Spinal cord (tissue), 10 donors: ENCODE measurements around the gene LRTM2. TPM values are rescaled to one million over a fixed set of nuclear protein-coding genes. Genes with fewer than 3 reads are reported as not detected.
A peak's percentile ranks its signal among the peaks of the same experiment; 100 is the strongest.

Experiments used
- DNase-seq, 6 donors: peaks; one replicate each; pipeline versions ENCODE4 v3.0.0 to v3.0.0-alpha.2; 2013 to 2015; ENCODE audit warnings: low spot score in 6 of 6, low read depth in 4 of 6
- H3K27ac ChIP-seq: one replicate; pipeline ENCODE4 v1.5.1; 2013; ENCODE audit warnings: low read depth, low read length, control low read depth
- H3K27me3 ChIP-seq: one replicate; pipeline ENCODE4 v1.6.1; 2013; ENCODE audit warnings: low read length; ENCODE audit not compliant: control insufficient read depth, insufficient read depth
- H3K36me3 ChIP-seq: one replicate; pipeline ENCODE4 v1.6.1; 2013; ENCODE audit warnings: low read length; ENCODE audit not compliant: control insufficient read depth, insufficient read depth
- H3K4me1 ChIP-seq: one replicate; pipeline ENCODE4 v1.6.1; 2013; ENCODE audit warnings: low read length; ENCODE audit not compliant: control insufficient read depth, insufficient read depth
- H3K4me3 ChIP-seq: one replicate; pipeline ENCODE4 v1.5.1; 2013; ENCODE audit warnings: low read depth, low read length, control low read depth
- H3K9me3 ChIP-seq: one replicate; pipeline ENCODE4 v1.6.1; 2013; ENCODE audit warnings: low read length; ENCODE audit not compliant: control insufficient read depth, insufficient read depth
- WGBS: methylation state at CpG from one replicate; pipeline ENCODE4 v1.1.5; 2013; ENCODE audit warnings: missing lambda C conversion rate; ENCODE audit not compliant: insufficient coverage; 5-methylcytosine and 5-hydroxymethylcytosine counted together
- polyA plus RNA-seq, 2 donors: library from polyadenylated mRNA; unstranded; fragments of 120-200 nt; gene quantifications; one replicate each; pipeline ENCODE4 v1.2.1, GENCODE V29; 2013; ENCODE audit not compliant: insufficient read length in 2 of 2
- total RNA-seq, 2 donors: library from RNA; depleted of rRNA in 1 of 2; stranded (reverse); fragments of 120-200 nt in 1 of 2; fragments of >200 nt in 1 of 2; gene quantifications; one replicate each; pipeline versions ENCODE4 v1.2.3 to v1.2.4, GENCODE V29; 2013 to 2014
- donor health status: healthy.

Gene LRTM2
- total and polyA plus RNA-seq, 4 donors = 1.4 to 9.6 (median 5.3) TPM

GRCh38 chr12:1790444-1790843, 29.9 kb upstream of the LRTM2 start:
- no peak for DNase-seq
- H3K27ac ChIP-seq = no peak overlapping the region
- no peaks in the 10 kb centered on the region for H3K27me3 ChIP-seq
- peaks cover 4% of the 10 kb centered on the region for H3K36me3 ChIP-seq
- H3K4me1 ChIP-seq = peaks cover 3% of the 10 kb centered on the region
- H3K9me3 ChIP-seq = no peaks in the 10 kb centered on the region
- H3K4me3 ChIP-seq = no peak overlapping the region
- WGBS = 88% methylated on average over 5 of the region's 7 CpGs

GRCh38 chr12:1791104-1791841, 29.1 kb upstream of the LRTM2 start:
- H3K36me3 ChIP-seq = no peaks in the 10 kb centered on the region
- no peak overlapping the region for H3K4me3 ChIP-seq
- H3K9me3 ChIP-seq = no peaks in the 10 kb centered on the region
- H3K27me3 ChIP-seq = peaks cover 2% of the 10 kb centered on the region
- H3K4me1 ChIP-seq = peaks cover 10% of the 10 kb centered on the region
- WGBS = 56% methylated on average over 10 of the region's 10 CpGs
- H3K27ac ChIP-seq = no peak overlapping the region
- DNase-seq = peak in 5 of 6 donors; percentile 41 to 92 (median 67)

GRCh38 chr12:1792406-1792805, 28.0 kb upstream of the LRTM2 start:
- no peak overlapping the region for H3K27ac ChIP-seq
- H3K36me3 ChIP-seq = no peaks in the 10 kb centered on the region
- peaks cover 6% of the 10 kb centered on the region for H3K27me3 ChIP-seq
- DNase-seq = no peak
- H3K9me3 ChIP-seq = no peaks in the 10 kb centered on the region
- WGBS = no CpG with 5 or more reads among the region's 6 CpGs
- peaks cover 21% of the 10 kb centered on the region for H3K4me1 ChIP-seq
- H3K4me3 ChIP-seq = no peak overlapping the region

- H3K4me1 ChIP-seq = peaks cover 25% of the 10 kb centered on the region
- no peak overlapping the region for H3K27ac ChIP-seq
- no peaks in the 10 kb centered on the region for H3K36me3 ChIP-seq
- H3K4me3 ChIP-seq = no peak overlapping the region
- WGBS = 88% methylated on average over 26 of the region's 26 CpGs
- peaks cover 6% of the 10 kb centered on the region for H3K27me3 ChIP-seq
- no peaks in the 10 kb centered on the region for H3K9me3 ChIP-seq
- DNase-seq = no peak
Measured at GRCh38 chr12:1793426-1794210, 26.7 kb upstream of the LRTM2 start.

DNA sequence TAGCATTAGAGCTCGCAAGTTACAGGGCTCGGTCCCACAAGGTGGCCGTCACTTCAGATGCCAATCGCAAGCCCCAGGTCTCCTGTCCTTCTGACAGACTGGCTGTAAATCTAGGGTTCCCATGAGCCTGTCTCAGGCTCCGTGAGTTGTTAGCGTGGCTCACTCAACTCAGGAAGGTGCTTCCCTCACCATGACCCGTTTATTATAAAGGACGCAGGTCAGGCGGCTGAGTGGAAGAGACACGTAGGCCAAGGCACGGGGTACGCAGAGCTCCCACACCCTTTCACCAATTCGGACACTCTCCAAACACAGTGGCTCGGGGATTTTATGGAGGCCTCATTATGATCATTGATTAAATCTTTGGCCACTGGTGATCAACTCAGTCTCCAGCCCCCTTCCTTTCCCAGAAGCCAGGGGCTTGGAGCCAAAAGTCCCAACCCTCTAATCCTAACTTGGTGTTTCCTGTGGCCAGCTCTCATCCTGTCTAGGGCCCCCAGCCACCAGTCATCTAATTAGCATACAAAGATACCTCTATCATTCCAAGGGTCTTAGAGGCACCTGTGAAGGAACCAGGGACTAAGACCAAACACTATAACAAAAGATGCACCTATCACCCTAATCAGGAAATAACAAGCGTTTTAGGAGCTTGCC, 25.8 kb upstream of the LRTM2 start:
- WGBS = 88% methylated on average over 14 of the region's 15 CpGs
- Histone ChIP-seq H3K4me3 (no peak overlapping the region), H3K27ac (no peak overlapping the region), H3K36me3 (no peaks in the 10 kb centered on the region), H3K27me3 (peaks cover 6% of the 10 kb centered on the region), H3K9me3 (no peaks in the 10 kb centered on the region), H3K4me1 (peaks cover 25% of the 10 kb centered on the region)
- DNase-seq = no peak

DNA sequence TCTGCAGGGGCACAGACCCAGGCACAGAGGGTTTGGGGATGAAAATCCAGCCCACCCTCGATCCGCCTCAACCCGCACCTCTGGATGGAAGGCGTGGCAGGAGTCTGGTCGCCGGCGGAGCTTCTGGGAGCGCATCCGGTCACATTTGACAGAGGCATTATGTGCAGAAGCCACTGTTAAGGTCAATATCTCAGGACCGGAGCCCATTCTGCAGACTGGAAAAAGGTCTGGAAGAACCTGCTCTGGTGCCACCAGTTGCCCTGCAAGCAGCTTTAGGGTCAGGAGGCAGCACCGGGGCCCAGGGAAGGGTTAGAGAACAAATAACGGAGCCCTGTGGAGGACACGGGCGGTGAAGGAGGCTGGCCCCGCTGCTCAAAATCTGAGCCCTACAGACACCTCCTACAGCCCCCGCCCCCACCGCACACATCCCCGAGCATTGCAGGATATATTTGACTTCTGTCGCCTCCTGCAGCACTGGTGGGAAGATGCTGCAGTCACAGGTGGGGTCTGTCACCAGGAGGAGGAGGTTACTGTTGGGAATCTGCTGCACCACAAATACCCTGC, 25.1 kb upstream of the LRTM2 start:
- H3K27ac ChIP-seq = no peak overlapping the region

GRCh38 chr12:1795785-1796514, 24.4 kb upstream of the LRTM2 start:
- Histone ChIP-seq H3K4me3 (peak overlapping the region; percentile 47), H3K36me3 (no peaks in the 10 kb centered on the region), H3K27me3 (peaks cover 6% of the 10 kb centered on the region), H3K27ac (no peak overlapping the region), H3K9me3 (no peaks in the 10 kb centered on the region), H3K4me1 (peaks cover 29% of the 10 kb centered on the region)
- WGBS = 7% methylated on average over 37 of the region's 45 CpGs
- DNase-seq = peak; percentile 58 to 94 (median 65)

More for the DNA sequence above, 25.1 kb upstream of the LRTM2 start:
- no peak overlapping the region for H3K4me3 ChIP-seq
- DNase-seq = no peak
- H3K27me3 ChIP-seq = peaks cover 6% of the 10 kb centered on the region
- 83% methylated on average over 16 of the region's 19 CpGs for WGBS
- peaks cover 25% of the 10 kb centered on the region for H3K4me1 ChIP-seq
- H3K9me3 ChIP-seq = no peaks in the 10 kb centered on the region
- no peaks in the 10 kb centered on the region for H3K36me3 ChIP-seq

DNA sequence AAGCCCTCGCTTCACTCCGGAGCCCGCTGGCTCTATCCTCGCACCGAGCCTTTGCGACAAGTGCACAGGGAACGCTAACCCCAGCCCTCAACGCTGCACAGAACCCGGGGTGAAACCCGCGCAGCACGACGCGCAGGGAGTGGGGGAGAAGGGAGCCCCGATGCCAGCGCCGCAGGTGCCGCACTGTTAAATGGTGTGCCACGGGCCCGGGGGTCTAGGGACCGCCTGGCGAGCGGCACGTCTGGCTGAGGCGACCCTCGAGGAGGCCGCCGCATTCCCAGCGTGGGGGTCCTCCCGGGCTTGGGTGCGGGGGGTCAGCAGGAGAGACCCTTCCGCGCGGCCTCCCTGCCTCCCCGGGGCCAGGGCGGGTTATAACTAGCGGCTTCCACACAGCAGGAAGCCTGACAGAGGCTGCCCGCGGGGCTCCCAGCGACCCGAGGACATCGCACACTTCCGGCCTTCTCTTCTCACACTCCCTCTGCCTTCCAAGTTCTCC, 23.8 kb upstream of the LRTM2 start:
- no peaks in the 10 kb centered on the region for H3K36me3 ChIP-seq
- peak in 2 of 6 donors; percentile 12 to 34 for DNase-seq
- H3K9me3 ChIP-seq = no peaks in the 10 kb centered on the region
- peaks cover 6% of the 10 kb centered on the region for H3K27me3 ChIP-seq
- peak overlapping the region; percentile 47 for H3K4me3 ChIP-seq
- 7% methylated on average over 43 of the region's 43 CpGs for WGBS
- peak overlapping the region; percentile 51 for H3K27ac ChIP-seq
- H3K4me1 ChIP-seq = peaks cover 35% of the 10 kb centered on the region
